ENCODE measurements around the gene SLC25A21.
A peak's percentile ranks its signal among the peaks of the same experiment; 100 is the strongest.

Gene SLC25A21

GRCh38 chr14:36810209-36810608 lies 362.2 kb downstream of the SLC25A21 start (continued):
- TF ChIP-seq ZBTB10 (tag by site-specific recombination; IDR thresholded peaks at IDR 0.05) (no peak), PRDM2 (tag by site-specific recombination; IDR thresholded peaks at IDR 0.05; ENCODE audit: borderline replicate concordance) (no peak), KLF8 (tag by site-specific recombination; IDR thresholded peaks at IDR 0.05) (no peak)

DNA sequence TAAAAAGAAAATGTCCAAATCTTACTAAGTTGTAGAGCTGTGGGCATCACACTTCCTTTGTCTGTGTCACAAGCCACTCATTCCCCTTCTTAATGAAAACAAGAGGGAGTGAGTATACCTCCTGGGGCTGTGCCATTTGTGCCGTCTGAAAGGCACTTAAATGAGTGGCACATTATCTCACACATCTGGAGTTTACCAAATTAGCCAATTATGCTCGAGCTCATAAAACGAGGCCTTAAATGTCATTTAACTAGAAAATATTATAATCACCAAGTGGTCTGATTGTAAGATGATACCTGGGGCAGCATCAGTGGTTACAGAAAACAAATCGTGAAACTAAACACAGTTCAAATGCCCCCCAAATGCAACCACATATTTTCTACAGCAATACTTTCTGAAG lies 364.7 kb downstream of the SLC25A21 start:
- ChIA-PET CTCF (interaction anchor here (1.0 to 1.5 kb wide), 2 partner anchors 11 to 60 kb away, joined by 4 to 6 read pairs; no protein-coding TSS in a partner anchor), POLR2A (no interaction called here)
- H3K4me3 ChIP-seq (ENCODE audit: low read depth, low read length): no peak overlapping the region
- no peaks in the 10 kb centered on the region for H3K9me3 ChIP-seq (ENCODE audit: control insufficient read depth, insufficient read depth, low read depth, low read length)
- peaks cover 7% of the 10 kb centered on the region for H3K4me1 ChIP-seq (ENCODE audit: control insufficient read depth, insufficient read depth, low read length)
- H3K36me3 ChIP-seq (ENCODE audit: control insufficient read depth in 2 of 2, insufficient read depth in 1 of 2, low read length in 2 of 2): no peaks in the 10 kb centered on the region
- no peak overlapping the region; the same call in 1 of the 2 replicates for H3K27ac ChIP-seq (ENCODE audit: extremely low read depth, low read depth, low read length)
- TF ChIP-seq ZSCAN5A (tag by site-specific recombination; IDR thresholded peaks at IDR 0.05): no peak
- no peak for TF ChIP-seq ZNF529 (tag by site-specific recombination; IDR thresholded peaks at IDR 0.05; ENCODE audit: insufficient replicate concordance)
- no peak for TF ChIP-seq YY1 (tag by site-specific recombination; IDR thresholded peaks at IDR 0.05)
- TF ChIP-seq ZEB2 (tag by site-specific recombination; IDR thresholded peaks at IDR 0.05): peak; percentile 43; the same call in 1 of the 2 replicates
- TF ChIP-seq ZFP3 (tag by site-specific recombination; IDR thresholded peaks at IDR 0.05; ENCODE audit: low read depth): no peak
- TF ChIP-seq ZNF2 (tag by site-specific recombination; IDR thresholded peaks at IDR 0.05): 0 out of 2 replicates have a peak, but pooled peaks have one; percentile 24
- no peak for TF ChIP-seq ZNF292 (tag by site-specific recombination; IDR thresholded peaks at IDR 0.05; ENCODE audit: borderline replicate concordance, low read depth)
- no peak for TF ChIP-seq ZNF514 (tag by site-specific recombination; IDR thresholded peaks at IDR 0.05)
- no peak for TF ChIP-seq TRIM28 (IDR thresholded peaks at IDR 0.05; ENCODE audit: borderline replicate concordance, low read length)
- no peak for TF ChIP-seq ZNF155 (tag by site-specific recombination; IDR thresholded peaks at IDR 0.05)
- peak; percentile 44; the same call in 1 of the 2 replicates for TF ChIP-seq BCL6B (tag by site-specific recombination; IDR thresholded peaks at IDR 0.05)
- peak; percentile 72 for TF ChIP-seq ZBTB11 (tag by site-specific recombination; conservative IDR thresholded peaks at IDR 0.05; ENCODE audit: low read depth)
- TF ChIP-seq ZNF670 (tag by site-specific recombination; IDR thresholded peaks at IDR 0.05; ENCODE audit: low read depth): no peak
- TF ChIP-seq, protein P1, sequence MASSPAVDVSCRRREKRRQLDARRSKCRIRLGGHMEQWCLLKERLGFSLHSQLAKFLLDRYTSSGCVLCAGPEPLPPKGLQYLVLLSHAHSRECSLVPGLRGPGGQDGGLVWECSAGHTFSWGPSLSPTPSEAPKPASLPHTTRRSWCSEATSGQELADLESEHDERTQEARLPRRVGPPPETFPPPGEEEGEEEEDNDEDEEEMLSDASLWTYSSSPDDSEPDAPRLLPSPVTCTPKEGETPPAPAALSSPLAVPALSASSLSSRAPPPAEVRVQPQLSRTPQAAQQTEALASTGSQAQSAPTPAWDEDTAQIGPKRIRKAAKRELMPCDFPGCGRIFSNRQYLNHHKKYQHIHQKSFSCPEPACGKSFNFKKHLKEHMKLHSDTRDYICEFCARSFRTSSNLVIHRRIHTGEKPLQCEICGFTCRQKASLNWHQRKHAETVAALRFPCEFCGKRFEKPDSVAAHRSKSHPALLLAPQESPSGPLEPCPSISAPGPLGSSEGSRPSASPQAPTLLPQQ (tag by site-specific recombination; IDR thresholded peaks at IDR 0.05): no peak
- TF ChIP-seq ZSCAN30 (tag by site-specific recombination; IDR thresholded peaks at IDR 0.05): peak; percentile 75; the same call in 1 of the 2 replicates
- TF ChIP-seq ZNF560 (tag by site-specific recombination; IDR thresholded peaks at IDR 0.05; ENCODE audit: borderline replicate concordance): no peak
- TF ChIP-seq SP7 (tag by site-specific recombination; IDR thresholded peaks at IDR 0.05): 0 out of 2 replicates have a peak, but pooled peaks have one; percentile 16
